IMR-90 (cell line): ENCODE measurements around the gene RAI1. TPM values are rescaled to one million over a fixed set of nuclear protein-coding genes. Genes with fewer than 3 reads are reported as not detected.

Experiments
- ATAC-seq: fragments of 200-7000 bp; cut with Tn5 transposase; 2 replicates; pipeline ENCODE4 v1.9.1; 2020; ENCODE audit warnings: low read depth, mild to moderate bottlenecking, moderate library complexity
- BruUV-seq: library from RNA; stranded (reverse); fragments of 400-500 nt; replicated peaks from 2 replicates; lab custom pipeline; 2021; lab: Mats Ljungman, UMichigan
- CTCF ChIA-PET: fragments of 300-600 bp; formaldehyde crosslinking; extraction: SDS; loops from one replicate; lab custom pipeline; 2021; ENCODE audit warnings: antibody characterized with exemption; lab: Yijun Ruan, JAX
- POLR2A ChIA-PET: fragments of 300-600 bp; sonication (Branson Sonifier 250); formaldehyde crosslinking; loops from one replicate; lab custom pipeline; 2022; ENCODE audit warnings: antibody characterized with exemption; ENCODE audit not compliant: unreplicated experiment; lab: Charles Lee
- DNase-seq: peaks from one replicate; pipeline ENCODE4 v3.0.0; 2013
- H2AFZ ChIP-seq: replicated peaks from 2 replicates; pipeline ENCODE3; 2013; ENCODE audit warnings: low read length, mild to moderate bottlenecking; ENCODE audit not compliant: poor library complexity
- H2AK5ac ChIP-seq: 2 replicates; pipeline ENCODE4 v1.6.1; 2013; ENCODE audit warnings: low read depth, low read length, inconsistent platforms
- H2AK9ac ChIP-seq: replicated peaks from 2 replicates; pipeline ENCODE3; 2013; ENCODE audit warnings: mild to moderate bottlenecking, low read depth, low read length, moderate library complexity; ENCODE audit not compliant: poor library complexity
- H2BK120ac ChIP-seq: 2 replicates; pipeline ENCODE4 v1.6.1; 2013; ENCODE audit warnings: low read depth, low read length, inconsistent platforms
- H2BK15ac ChIP-seq: 3 replicates; pipeline ENCODE4 v1.6.1; 2013; ENCODE audit warnings: low read depth, low read length, inconsistent platforms
- H2BK20ac ChIP-seq: 2 replicates; pipeline ENCODE4 v1.6.1; 2013; ENCODE audit warnings: low read depth, mild to moderate bottlenecking, inconsistent platforms, low read length, moderate library complexity
- H2BK5ac ChIP-seq: 2 replicates; pipeline ENCODE4 v1.6.1; 2013; ENCODE audit warnings: mild to moderate bottlenecking, low read depth, low read length, inconsistent platforms; ENCODE audit not compliant: poor library complexity, severe bottlenecking
- H3K14ac ChIP-seq: replicated peaks from 2 replicates; pipeline ENCODE4 v1.6.1; 2013; ENCODE audit warnings: low read depth, low read length, inconsistent platforms
- H3K18ac ChIP-seq: 2 replicates; pipeline ENCODE4 v1.6.1; 2013; ENCODE audit warnings: low read depth, low read length, control low read depth
- H3K23ac ChIP-seq: 2 replicates; pipeline ENCODE4 v1.6.1; 2013; ENCODE audit warnings: low read depth, low read length, inconsistent platforms
- H3K27ac ChIP-seq: 2 replicates; pipeline ENCODE4 v1.5.1; 2013; ENCODE audit warnings: mild to moderate bottlenecking, control low read depth, low read length; ENCODE audit not compliant: insufficient read depth
- H3K27me3 ChIP-seq: 2 replicates; pipeline ENCODE4 v1.6.1; 2013; ENCODE audit warnings: low read length; ENCODE audit not compliant: control insufficient read depth, insufficient read depth
- H3K36me3 ChIP-seq: 2 replicates; pipeline ENCODE4 v1.6.1; 2013; ENCODE audit warnings: low read length, mixed read lengths; ENCODE audit not compliant: control insufficient read depth, insufficient read depth
- H3K4ac ChIP-seq: 2 replicates; pipeline ENCODE4 v1.6.1; 2013; ENCODE audit warnings: low read depth, low read length, inconsistent platforms
- H3K4me1 ChIP-seq: 2 replicates; pipeline ENCODE4 v1.6.1; 2013; ENCODE audit warnings: low read length, mixed read lengths; ENCODE audit not compliant: control insufficient read depth, insufficient read depth
- H3K4me2 ChIP-seq: 2 replicates; pipeline ENCODE4 v1.6.1; 2013; ENCODE audit warnings: low read depth, mild to moderate bottlenecking, control low read depth, low read length, moderate library complexity
- H3K4me3 ChIP-seq: 2 replicates; pipeline ENCODE4 v1.5.1; 2013; ENCODE audit warnings: low read depth, mild to moderate bottlenecking, control low read depth, low read length, moderate library complexity; ENCODE audit not compliant: insufficient read depth
- H3K56ac ChIP-seq: 2 replicates; pipeline ENCODE4 v1.6.1; 2013; ENCODE audit warnings: low read length, inconsistent platforms; ENCODE audit not compliant: insufficient read depth; ENCODE audit errors: extremely low read depth
- H3K79me1 ChIP-seq, 2 experiments: 2 replicates each; pipeline ENCODE4 v1.6.1; 2013; ENCODE audit warnings: low read length in 2 of 2, inconsistent platforms in 1 of 2, low read depth in 1 of 2
- H3K9ac ChIP-seq: 2 replicates; pipeline ENCODE4 v1.6.1; 2013; ENCODE audit warnings: low read depth, low read length, control low read depth
- H3K9me1 ChIP-seq: 2 replicates; pipeline ENCODE4 v1.6.1; 2013; ENCODE audit warnings: low read length, inconsistent platforms; ENCODE audit not compliant: insufficient read depth
- H3K9me3 ChIP-seq: 2 replicates; pipeline ENCODE4 v1.6.1; 2013; ENCODE audit warnings: low read length; ENCODE audit not compliant: control insufficient read depth, insufficient read depth
- H4K20me1 ChIP-seq: 2 replicates; pipeline ENCODE4 v1.6.1; 2013; ENCODE audit warnings: low read length, inconsistent platforms; ENCODE audit not compliant: insufficient read depth
- H4K5ac ChIP-seq: 2 replicates; pipeline ENCODE4 v1.6.1; 2013; ENCODE audit warnings: mild to moderate bottlenecking, low read depth, low read length, control low read depth
- H4K8ac ChIP-seq, 2 experiments: 2 replicates each; pipeline ENCODE4 v1.6.1; 2013; ENCODE audit warnings: low read depth in 2 of 2, low read length in 2 of 2, control low read depth in 1 of 2, inconsistent platforms in 1 of 2
- H4K91ac ChIP-seq: 2 replicates; pipeline ENCODE4 v1.6.1; 2013; ENCODE audit warnings: low read depth, low read length, inconsistent platforms; ENCODE audit not compliant: insufficient read depth
- RAD21 ChIP-seq: IDR thresholded peaks from 2 replicates; pipeline ENCODE4 v1.6.1; 2012; ENCODE audit warnings: low read length, improper control_type of control experiment
- WGBS, 2 experiments: methylation state at CpG; one replicate each; pipeline versions ENCODE4 v1.1.5 to v1.1.7; 2013; ENCODE audit warnings: missing lambda C conversion rate in 2 of 2; ENCODE audit not compliant: insufficient read length in 1 of 2; ENCODE audit errors: extremely low coverage in 2 of 2; 5-methylcytosine and 5-hydroxymethylcytosine counted together
- dilution Hi-C: fragments of 300-500 bp; cut with HindIII; formaldehyde crosslinking; loops from one replicate; pipeline ENCODE4 v1.14.3; 2018; ENCODE audit warnings: low sequenced_read_pairs; ENCODE audit not compliant: unreplicated experiment
- in situ Hi-C: fragments of 300-500 bp; cut with MboI; formaldehyde crosslinking; loops from 3 replicates; pipeline ENCODE4 v1.14.3; 2019; ENCODE audit warnings: low sequenced_read_pairs, inconsistent platforms, mixed read lengths
- intact Hi-C: fragments of 100-400 bp; cut with micrococcal nuclease; formaldehyde crosslinking; loops from 2 replicates; pipeline ENCODE4 v1.10.0; 2022
- polyA plus RNA-seq, 3 experiments: library from polyadenylated mRNA; depleted of rRNA; stranded (reverse); fragments of >200 nt; gene quantifications; 2 replicates each; pipeline ENCODE4 v1.2.3, GENCODE V29; 2012; ENCODE audit warnings: low replicate concordance in 1 of 3
- total RNA-seq: library from RNA; depleted of rRNA; stranded (reverse); fragments of >200 nt; gene quantifications from 2 replicates; pipeline ENCODE4 v1.2.3, GENCODE V29; 2012

RAI1 gene
- total and polyA plus RNA-seq, 2 of the 4 experiments (the other 2 are of a cell fraction) = 1.8 to 10.5 TPM

DNA sequence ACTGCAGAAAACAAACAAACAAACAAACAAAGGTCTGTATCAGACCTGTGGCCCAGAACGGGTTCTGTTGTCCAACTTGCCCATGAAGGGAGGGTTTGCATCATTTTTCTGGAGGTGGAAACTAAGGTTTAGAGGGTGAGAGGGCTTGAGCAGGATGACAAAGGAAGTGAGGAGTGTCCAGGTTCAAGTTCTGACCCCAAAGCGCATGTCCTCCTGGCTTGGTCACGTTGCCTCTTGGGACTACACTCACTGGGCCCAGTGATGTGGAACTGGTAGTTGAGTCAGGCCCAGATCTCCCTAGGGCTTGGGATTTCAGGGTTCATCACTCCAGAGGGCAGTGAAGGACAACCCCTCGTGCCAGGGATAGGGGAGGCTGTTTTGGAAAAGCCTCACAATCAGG is 153.7 kb downstream of the RAI1 start:
- Histone ChIP-seq H2AK9ac (peak overlapping the region; percentile 97), H3K4me2 (peak overlapping the region; percentile 92; the same call in 1 of the 2 replicates), H3K27me3 (no peaks in the 10 kb centered on the region), H3K9me3 (no peaks in the 10 kb centered on the region), H3K14ac (no peak overlapping the region; the same call in 1 of the 2 replicates), H3K79me1 (peaks cover 23 to 82% of the 10 kb centered on the region in 2 experiments), H3K27ac (peak overlapping the region; percentile 54; the same call in 1 of the 2 replicates), H2AFZ (no peak overlapping the region), H3K36me3 (peaks cover 12% of the 10 kb centered on the region; the same call in 1 of the 2 replicates), H2AK5ac (peak overlapping the region; percentile 94), H4K8ac (peak overlapping the region in 1 of 2 experiments; percentile 65; a peak in 2 of 4 replicates), H3K18ac (no peak overlapping the region), H2BK5ac (no peak overlapping the region), H3K4me3 (no peak overlapping the region), H4K91ac (peak overlapping the region; percentile 39), H3K4ac (peak overlapping the region; percentile 92), H4K5ac (peak overlapping the region; percentile 33; the same call in 1 of the 2 replicates), H3K9ac (no peak overlapping the region), H3K56ac (no peak overlapping the region), H2BK20ac (no peak overlapping the region), H3K9me1 (peaks cover 25% of the 10 kb centered on the region), H3K23ac (peak overlapping the region; percentile 83; the same call in 1 of the 2 replicates), H3K4me1 (peaks cover 43% of the 10 kb centered on the region), H2BK15ac (no peak overlapping the region), H4K20me1 (peaks cover 48% of the 10 kb centered on the region), H2BK120ac (no peak overlapping the region)
- WGBS, 2 experiments = 80% methylated on average over 1 of the region's 4 CpGs; no CpG with 5 or more reads in 1 of the 2 experiments
- dilution Hi-C loops (no loop called here), intact Hi-C loops (no loop called here), in situ Hi-C loops (no loop called here)
- ATAC-seq = no peak
- DNase-seq = no peak
- CTCF ChIA-PET = no interaction called here
- no TSS peak for BruUV-seq
- no peak for TF ChIP-seq RAD21
- POLR2A ChIA-PET = no interaction called here
